Activated CD4-positive, alpha-beta memory T cell treated with anti-CD3 and anti-CD28 coated beads for 36 hours (primary cell): Measurements from ENCODE around the gene CCDC57. TPM values are rescaled to one million over a fixed set of nuclear protein-coding genes. Genes with fewer than 3 reads are reported as not detected.

Experiments
- CTCF ChIA-PET: fragments of 350-600 bp; sonication (Branson Sonifier 250); formaldehyde crosslinking; loops from one replicate; lab custom pipeline; 2021; ENCODE audit warnings: antibody characterized with exemption, inconsistent platforms; lab: Charles Lee
- POLR2A ChIA-PET: fragments of 350-600 bp; sonication (Branson Sonifier 250); formaldehyde crosslinking; loops from one replicate; lab custom pipeline; 2021; ENCODE audit warnings: antibody characterized with exemption; lab: Charles Lee
- DNase-seq: peaks from one replicate; pipeline ENCODE4 v3.0.0-alpha.2; 2020
- H3K27ac Mint-ChIP-seq: one replicate; pipeline ENCODE4 v1.8.0; 2021; ENCODE audit warnings: mixed read lengths
- H3K27me3 Mint-ChIP-seq: one replicate; pipeline ENCODE4 v1.8.0; 2021; ENCODE audit warnings: mixed read lengths
- H3K36me3 Mint-ChIP-seq: one replicate; pipeline ENCODE4 v1.8.0; 2021; ENCODE audit warnings: mixed read lengths
- H3K4me1 Mint-ChIP-seq: one replicate; pipeline ENCODE4 v1.8.0; 2021; ENCODE audit warnings: low read depth, mixed read lengths
- H3K4me3 Mint-ChIP-seq: one replicate; pipeline ENCODE4 v1.8.0; 2021; ENCODE audit warnings: mild to moderate bottlenecking, mixed read lengths
- H3K9me3 Mint-ChIP-seq: one replicate; pipeline ENCODE4 v1.8.0; 2021; ENCODE audit warnings: mixed read lengths
- intact Hi-C: fragments of 100-400 bp; cut with micrococcal nuclease; formaldehyde crosslinking; loops from one replicate; pipeline ENCODE4 v1.15.1; 2023
- total RNA-seq, 2 experiments: library from RNA; stranded (reverse); gene quantifications; one replicate each; pipeline ENCODE4 v1.2.3, GENCODE V29; 2021

The CCDC57 gene
- total RNA-seq, 2 experiments from 2014 or later = 49.6 to 51.7 TPM

DNA sequence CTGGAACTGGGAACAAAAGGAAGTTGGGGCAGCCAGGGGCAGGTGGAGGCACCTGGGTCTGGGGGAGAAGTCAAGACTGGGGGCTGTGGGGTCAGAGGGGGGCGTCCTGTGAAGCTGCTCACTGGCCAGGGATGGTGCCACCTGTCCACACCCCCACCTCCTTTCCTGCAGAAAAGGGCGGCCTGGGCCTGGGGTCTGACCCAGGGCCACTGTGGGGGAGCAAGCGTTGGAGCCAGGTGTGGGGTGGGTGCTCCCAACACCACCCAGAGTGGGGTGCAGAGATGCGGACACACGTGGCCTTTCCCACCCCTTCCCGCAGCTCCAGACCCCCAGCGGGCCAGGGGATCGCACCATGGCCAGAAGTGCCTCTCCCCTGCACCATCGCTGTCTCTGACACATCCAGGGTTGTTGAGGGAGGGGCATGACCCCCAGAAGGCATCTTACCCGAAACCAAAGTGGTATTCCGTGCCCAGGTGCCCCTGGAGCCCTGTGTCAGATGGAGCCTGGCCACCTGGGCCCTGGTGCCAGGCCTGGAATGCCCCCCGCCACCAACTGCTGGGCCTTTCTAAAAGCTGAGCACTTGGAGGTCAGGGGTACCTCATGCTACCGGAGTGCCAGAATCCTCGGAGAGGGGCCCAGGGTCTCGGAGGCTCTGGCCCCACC is 13.6 kb upstream of the CCDC57 start:
- DNase-seq = no peak
- intact Hi-C loops = no loop called here
- Mint-ChIP-seq H3K9me3 (peaks cover 4% of the 10 kb centered on the region), H3K4me3 (no peak overlapping the region), H3K27ac (no peak overlapping the region), H3K36me3 (peaks cover 3% of the 10 kb centered on the region), H3K4me1 (peaks cover 9% of the 10 kb centered on the region), H3K27me3 (no peaks in the 10 kb centered on the region)
- CTCF ChIA-PET = no interaction called here
- POLR2A ChIA-PET = no interaction called here

DNA sequence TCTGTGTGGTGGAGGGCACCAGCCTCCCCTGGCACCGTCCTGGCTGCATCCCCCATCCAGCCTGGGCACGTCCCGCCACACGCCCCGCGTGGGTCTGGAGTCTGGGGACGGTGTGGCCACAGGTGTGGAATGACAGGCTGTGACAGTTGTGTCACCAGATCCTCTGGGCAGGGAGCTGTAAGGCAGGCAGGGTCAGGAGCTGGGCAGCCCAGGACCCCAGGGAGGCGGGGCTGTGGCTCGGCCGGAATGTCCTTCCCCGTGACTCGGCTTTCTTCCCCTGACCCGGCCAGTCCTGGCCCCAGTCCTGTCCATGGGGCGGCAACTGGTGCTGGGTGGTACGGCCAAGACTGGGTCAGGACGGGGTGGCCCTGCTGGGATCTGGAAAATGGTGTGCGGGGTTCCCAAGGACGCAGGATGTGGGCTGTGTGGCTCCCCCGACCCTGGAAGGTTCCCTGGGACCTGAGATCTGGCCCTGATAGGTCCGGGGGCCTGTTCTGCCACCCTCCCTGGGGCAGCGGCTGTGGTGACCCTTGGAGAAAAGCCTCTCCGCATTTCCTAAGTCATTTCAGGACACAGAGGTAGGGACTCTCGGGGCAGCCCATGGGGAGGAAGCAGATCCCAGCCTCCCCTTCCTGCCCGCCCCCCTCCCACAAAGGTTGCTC is 12.9 kb upstream of the CCDC57 start:
- H3K36me3 Mint-ChIP-seq = peaks cover 3% of the 10 kb centered on the region
- no peak overlapping the region for H3K27ac Mint-ChIP-seq
- H3K27me3 Mint-ChIP-seq = no peaks in the 10 kb centered on the region
- no peak for DNase-seq
- ChIA-PET POLR2A (no interaction called here), CTCF (interaction anchor here (1.0 kb wide), 1 partner anchor 19 kb away, joined by 7 read pairs; no protein-coding TSS in a partner anchor)
- no peak overlapping the region for H3K4me3 Mint-ChIP-seq
- intact Hi-C loops = no loop called here
- H3K4me1 Mint-ChIP-seq = peaks cover 9% of the 10 kb centered on the region
- peaks cover 4% of the 10 kb centered on the region for H3K9me3 Mint-ChIP-seq

DNA sequence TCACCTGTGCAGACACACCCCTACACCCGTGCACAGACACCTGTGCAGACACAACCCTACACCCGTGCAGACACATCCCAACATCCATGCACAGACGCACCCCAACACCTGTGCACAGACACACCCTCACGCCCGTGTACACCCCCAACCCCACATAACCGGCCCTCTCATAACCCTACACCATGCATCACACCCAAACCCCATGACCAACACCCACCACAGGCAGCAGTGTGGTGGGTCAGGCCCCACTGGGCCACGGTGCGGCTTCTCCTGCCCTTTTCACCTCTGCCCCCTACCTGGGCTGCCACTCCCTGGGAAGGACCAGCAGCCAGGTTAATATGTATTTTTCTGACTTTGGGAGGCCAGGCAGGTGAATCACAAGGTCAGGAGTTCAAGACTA is 12.0 kb upstream of the CCDC57 start:
- H3K4me3 Mint-ChIP-seq = no peak overlapping the region
- H3K36me3 Mint-ChIP-seq = no peaks in the 10 kb centered on the region
- peaks cover 4% of the 10 kb centered on the region for H3K9me3 Mint-ChIP-seq
- ChIA-PET POLR2A (no interaction called here), CTCF (interaction anchor here (1.0 kb wide), 1 partner anchor 19 kb away, joined by 7 read pairs; no protein-coding TSS in a partner anchor)
- H3K27ac Mint-ChIP-seq = no peak overlapping the region
- no peak for DNase-seq
- H3K27me3 Mint-ChIP-seq = no peaks in the 10 kb centered on the region
- intact Hi-C loops = no loop called here
- H3K4me1 Mint-ChIP-seq = peaks cover 3% of the 10 kb centered on the region

DNA sequence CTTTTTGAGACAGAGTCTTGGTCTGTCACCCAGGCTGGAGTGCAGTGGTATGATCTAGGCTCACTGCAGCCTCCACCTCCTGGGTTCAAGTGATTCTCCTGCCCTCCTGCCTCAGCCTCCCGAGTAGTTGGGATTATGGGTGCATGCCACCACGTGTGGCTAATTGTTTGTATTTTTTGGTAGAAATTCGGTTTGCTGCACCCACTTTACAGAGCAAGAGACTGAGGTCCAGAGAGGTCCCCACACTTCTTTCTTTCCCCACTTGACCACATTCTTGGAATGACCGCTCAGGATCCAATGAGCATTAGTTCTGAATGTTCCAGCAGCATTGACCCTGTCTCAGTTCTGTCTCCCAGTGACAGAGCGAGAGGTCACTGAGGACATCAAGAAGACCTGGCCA is 10.9 kb upstream of the CCDC57 start:
- POLR2A ChIA-PET = no interaction called here

DNA sequence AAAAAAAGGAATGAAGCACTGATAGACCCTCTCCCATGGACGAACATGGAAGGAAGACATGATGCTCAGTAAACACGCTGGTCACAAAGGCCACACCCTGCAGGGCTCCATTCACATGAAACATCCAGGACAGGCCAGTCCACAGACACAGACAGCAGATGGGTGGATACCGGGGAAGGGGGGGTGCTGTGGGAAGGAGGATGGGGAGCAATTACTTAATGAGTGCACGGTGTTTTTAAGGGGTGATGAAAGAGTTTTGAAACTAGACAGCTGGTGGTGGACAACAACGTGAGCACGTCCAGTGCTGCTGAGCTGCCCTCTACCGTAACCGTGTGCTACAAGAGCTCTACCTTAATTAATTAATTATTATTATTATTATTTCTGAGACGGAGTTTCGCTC is 10.2 kb upstream of the CCDC57 start:
- peaks cover 4% of the 10 kb centered on the region for H3K9me3 Mint-ChIP-seq
- CTCF ChIA-PET = interaction anchor here (1.0 kb wide), 1 partner anchor 17 kb away, joined by 3 read pairs; no protein-coding TSS in a partner anchor
- no peak overlapping the region for H3K4me3 Mint-ChIP-seq

More for the DNA sequence above, 10.9 kb upstream of the CCDC57 start:
- Mint-ChIP-seq H3K27me3 (no peaks in the 10 kb centered on the region), H3K4me1 (peaks cover 2% of the 10 kb centered on the region), H3K27ac (no peak overlapping the region), H3K36me3 (no peaks in the 10 kb centered on the region), H3K4me3 (no peak overlapping the region), H3K9me3 (peaks cover 4% of the 10 kb centered on the region)
- CTCF ChIA-PET = interaction anchor here (1.0 kb wide), 1 partner anchor 17 kb away, joined by 3 read pairs; no protein-coding TSS in a partner anchor
- no peak for DNase-seq
- intact Hi-C loops = no loop called here

DNA sequence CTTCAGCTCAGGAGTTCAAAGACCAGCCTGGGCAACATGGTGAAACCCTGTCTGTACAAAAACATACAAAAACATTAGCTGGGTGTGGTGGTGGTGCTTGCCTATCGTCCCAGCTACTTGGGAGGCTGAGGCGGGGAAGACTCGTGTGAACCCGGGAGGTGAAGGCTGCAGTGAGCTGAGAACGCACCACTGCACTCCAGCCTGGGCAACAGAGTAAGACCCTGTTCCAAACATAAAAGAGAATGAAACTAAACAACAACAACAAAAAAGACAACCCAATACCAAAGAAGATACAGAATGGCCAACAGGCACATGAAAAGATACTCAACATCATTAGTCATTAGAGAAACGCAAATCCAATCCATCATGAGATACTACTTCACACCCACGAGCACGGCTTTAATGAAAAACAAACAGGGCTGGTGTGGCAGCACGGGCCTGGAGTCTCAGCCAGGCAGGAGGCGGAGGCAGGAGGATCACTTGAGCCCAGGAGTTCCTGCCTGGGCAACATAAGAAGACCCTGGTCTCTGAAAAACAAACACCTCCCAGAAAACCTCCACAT is 8.8 kb upstream of the CCDC57 start:
- Mint-ChIP-seq H3K27ac (no peak overlapping the region), H3K9me3 (peaks cover 4% of the 10 kb centered on the region), H3K4me1 (peaks cover 8% of the 10 kb centered on the region), H3K36me3 (no peaks in the 10 kb centered on the region), H3K4me3 (no peak overlapping the region), H3K27me3 (no peaks in the 10 kb centered on the region)
- intact Hi-C loops = no loop called here
- POLR2A ChIA-PET = no interaction called here
- CTCF ChIA-PET = interaction anchor here (2.2 kb wide), 1 partner anchor 14 kb away, joined by 10 read pairs; no protein-coding TSS in a partner anchor
- no peak for DNase-seq

More for the DNA sequence above, 10.2 kb upstream of the CCDC57 start:
- intact Hi-C loops = no loop called here
- Mint-ChIP-seq H3K36me3 (no peaks in the 10 kb centered on the region), H3K4me1 (peaks cover 2% of the 10 kb centered on the region), H3K27me3 (no peaks in the 10 kb centered on the region), H3K27ac (no peak overlapping the region)
- POLR2A ChIA-PET = no interaction called here
- no peak for DNase-seq

DNA sequence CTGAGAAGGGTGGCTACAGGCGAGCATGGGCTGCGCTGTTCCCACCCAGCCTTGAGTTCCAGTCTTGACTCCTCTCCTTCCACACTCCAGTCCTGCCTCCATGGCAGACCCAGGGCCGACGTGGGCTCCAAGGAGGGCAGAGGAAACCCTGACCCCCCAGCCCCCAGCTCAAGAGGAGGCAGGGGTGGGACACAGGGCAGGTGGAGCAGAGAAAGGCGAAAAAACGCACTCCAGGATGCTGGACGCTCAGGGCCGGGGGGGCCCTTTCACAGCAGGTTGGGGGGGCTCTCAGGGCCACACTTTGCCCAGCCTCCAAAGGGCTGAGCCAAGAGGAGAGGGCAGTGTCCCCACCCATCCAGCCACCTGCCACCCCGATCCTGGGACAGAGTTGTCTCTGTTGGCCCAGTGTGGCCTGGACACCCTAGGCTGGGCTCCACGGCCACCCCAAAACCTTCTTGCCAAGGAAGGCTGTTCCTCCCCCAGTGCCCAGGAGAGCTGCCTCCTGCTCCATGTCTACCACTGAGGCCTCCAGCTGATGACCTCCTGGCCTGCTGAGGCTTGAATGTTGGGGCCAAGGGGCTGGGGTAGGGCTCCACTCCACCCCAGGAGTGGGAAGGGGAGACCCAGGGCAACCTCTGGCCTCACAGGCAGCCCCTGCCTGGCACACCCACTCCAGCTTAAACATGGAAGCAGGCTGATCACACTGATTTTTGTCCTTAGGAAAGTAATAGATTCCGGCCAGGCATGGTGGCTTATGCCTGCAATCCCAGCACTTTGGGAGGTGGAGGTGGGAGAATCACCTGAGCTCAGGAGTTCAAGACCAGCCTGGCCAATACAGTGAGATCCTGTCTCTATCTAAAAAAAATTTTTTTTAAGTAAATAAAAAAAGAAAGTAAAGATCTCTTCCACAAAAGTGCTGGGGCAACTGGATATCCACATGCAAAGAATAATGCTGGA is 7.4 kb upstream of the CCDC57 start:
- no peaks in the 10 kb centered on the region for H3K27me3 Mint-ChIP-seq
- H3K9me3 Mint-ChIP-seq = peaks cover 4% of the 10 kb centered on the region
- no peaks in the 10 kb centered on the region for H3K36me3 Mint-ChIP-seq
- intact Hi-C loops = no loop called here
- no peak overlapping the region for H3K27ac Mint-ChIP-seq
- POLR2A ChIA-PET = no interaction called here
- DNase-seq = no peak
- H3K4me1 Mint-ChIP-seq = peaks cover 16% of the 10 kb centered on the region
- H3K4me3 Mint-ChIP-seq = no peak overlapping the region
- CTCF ChIA-PET = interaction anchor here (0.7 to 2.2 kb wide), 3 partner anchors 9 to 180 kb away, joined by 3 to 10 read pairs (median 3); partner anchors contain the start of gene SLC16A3

DNA sequence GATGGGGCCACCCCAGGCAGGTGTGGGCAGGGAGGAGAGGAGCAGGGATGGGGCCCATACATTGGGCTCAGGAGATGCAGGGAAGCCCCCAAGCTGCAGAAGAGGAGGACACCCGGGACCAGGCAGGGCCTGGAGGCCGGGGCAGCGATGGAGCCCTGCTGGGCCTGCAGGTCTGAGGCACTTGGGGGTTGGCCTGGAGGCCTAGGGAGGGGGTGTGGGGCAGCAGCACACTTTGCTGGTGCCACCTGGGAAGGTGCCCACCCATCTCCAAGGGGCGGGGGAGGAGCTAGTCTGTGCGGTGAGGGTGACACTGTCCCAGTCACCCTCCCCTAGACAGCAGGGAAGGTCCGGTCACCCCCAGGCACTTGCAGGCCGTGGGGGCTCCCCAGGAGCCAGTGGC is 6.4 kb upstream of the CCDC57 start:
- POLR2A ChIA-PET = no interaction called here
- CTCF ChIA-PET = interaction anchor here (1.2 to 2.2 kb wide), 2 partner anchors 10 to 16 kb away, joined by 3 to 10 read pairs; partner anchors contain the start of gene SLC16A3
- Mint-ChIP-seq H3K4me3 (no peak overlapping the region), H3K27me3 (no peaks in the 10 kb centered on the region), H3K4me1 (peaks cover 22% of the 10 kb centered on the region), H3K36me3 (no peaks in the 10 kb centered on the region), H3K9me3 (no peaks in the 10 kb centered on the region), H3K27ac (peak overlapping the region; percentile 24)
- intact Hi-C loops = no loop called here
- no peak for DNase-seq

DNA sequence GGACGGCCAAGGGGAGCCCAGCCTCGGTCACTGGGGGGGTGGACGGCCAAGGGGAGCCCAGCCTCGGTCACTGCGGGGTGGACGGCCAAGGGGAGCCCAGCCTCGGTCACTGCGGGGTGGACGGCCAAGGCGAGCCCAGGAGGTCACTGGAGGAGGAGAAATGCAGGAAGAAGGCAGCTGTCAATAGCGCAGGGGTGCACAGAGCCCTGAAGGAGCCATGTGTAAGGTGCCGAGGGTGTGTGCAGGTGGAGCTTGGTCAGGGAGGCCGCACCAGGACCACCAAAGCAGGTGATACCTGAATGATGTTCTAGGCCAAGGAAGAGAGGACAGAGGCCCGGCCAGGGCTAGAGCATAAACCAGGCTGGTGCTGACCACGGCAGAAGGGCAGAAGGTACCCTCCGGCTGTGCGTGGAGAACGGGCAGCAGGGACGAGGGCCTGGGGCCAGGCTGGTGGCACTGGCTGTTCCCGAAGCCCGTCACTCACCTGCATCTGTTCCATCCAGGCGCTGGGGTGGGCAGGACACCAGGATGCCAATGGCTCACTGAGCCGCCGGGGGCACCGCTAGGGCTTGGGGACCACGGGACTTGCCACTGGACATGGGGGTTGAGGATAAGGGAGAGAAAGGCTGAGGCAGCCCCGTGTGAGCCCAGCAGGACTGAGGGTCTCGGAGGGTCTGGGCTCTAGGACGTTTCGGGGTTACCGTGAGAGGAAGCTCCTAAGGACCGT is 5.9 kb upstream of the CCDC57 start:
- no peaks in the 10 kb centered on the region for H3K9me3 Mint-ChIP-seq
- ChIA-PET POLR2A (no interaction called here), CTCF (interaction anchor here (1.2 kb wide), 1 partner anchor 11 kb away, joined by 3 read pairs; the partner anchor contains the start of gene SLC16A3)
- H3K27me3 Mint-ChIP-seq = no peaks in the 10 kb centered on the region
- H3K27ac Mint-ChIP-seq = peak overlapping the region; percentile 24
- no peak for DNase-seq
- intact Hi-C loops = no loop called here
- no peak overlapping the region for H3K4me3 Mint-ChIP-seq
- no peaks in the 10 kb centered on the region for H3K36me3 Mint-ChIP-seq
- H3K4me1 Mint-ChIP-seq = peaks cover 28% of the 10 kb centered on the region

DNA sequence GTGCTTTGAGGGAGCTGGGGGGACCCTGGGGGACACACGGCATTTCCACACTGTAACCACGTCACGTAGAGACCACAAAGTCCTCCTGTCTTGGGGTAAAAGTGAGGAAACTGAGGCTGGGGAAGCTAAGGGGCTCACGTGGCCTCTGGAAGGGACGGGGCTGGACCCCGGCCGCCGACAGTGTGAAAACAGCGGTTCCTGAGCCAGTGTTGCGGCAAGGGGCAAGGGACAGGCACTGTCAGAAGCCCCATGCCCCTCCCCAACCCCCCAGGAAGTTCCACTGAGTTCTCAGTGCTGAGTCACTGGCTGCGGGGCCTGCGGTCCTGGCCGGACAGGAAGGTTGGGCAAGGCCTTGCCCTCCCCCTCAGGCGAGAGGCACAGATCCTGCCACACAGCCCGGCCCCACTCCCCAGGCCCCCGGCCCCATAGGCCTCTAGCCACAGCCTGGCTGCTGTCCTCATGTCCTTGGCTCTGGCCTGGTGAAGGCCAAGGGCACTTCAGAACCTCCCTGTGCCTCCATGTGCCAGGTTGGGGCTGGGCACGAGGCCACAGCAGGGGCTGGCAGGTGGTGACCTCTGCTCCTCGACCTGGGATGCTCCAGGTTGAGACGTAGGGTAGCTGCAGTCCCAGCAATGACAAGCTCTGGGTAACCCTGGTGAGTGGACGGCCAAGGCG is 5.0 kb upstream of the CCDC57 start:
- intact Hi-C loops = no loop called here
- peaks cover 29% of the 10 kb centered on the region for H3K4me1 Mint-ChIP-seq
- H3K9me3 Mint-ChIP-seq = no peaks in the 10 kb centered on the region
- DNase-seq = no peak
- H3K36me3 Mint-ChIP-seq = no peaks in the 10 kb centered on the region
- H3K4me3 Mint-ChIP-seq = no peak overlapping the region
- H3K27me3 Mint-ChIP-seq = no peaks in the 10 kb centered on the region
- ChIA-PET POLR2A (no interaction called here), CTCF (no interaction called here)
- H3K27ac Mint-ChIP-seq = no peak overlapping the region
